C4-2B (cell line): Measurements from ENCODE around the gene MTMR12.

Experiments used
- CTCF ChIP-seq: fragments of 450-650 bp; conservative IDR thresholded peaks from 2 replicates; pipeline ENCODE4 v1.5.1; 2017; ENCODE audit warnings: mild to moderate bottlenecking
- ZFX ChIP-seq: fragments of 450-650 bp; IDR thresholded peaks from 2 replicates; pipeline ENCODE4 v1.6.1; 2017

- TF ChIP-seq CTCF = no peak
- TF ChIP-seq ZFX = no peak
Measured at GRCh38 chr5:32283061-32283460, 29.7 kb downstream of the MTMR12 start.
